Measurements from ENCODE around the gene WFDC12. TPM values are rescaled to one million over a fixed set of nuclear protein-coding genes. Genes with fewer than 3 reads are reported as not detected.

Gene WFDC12
- total RNA-seq, 1 donor from 2014 or later, result not detected

- no peak overlapping the region for H3K4me2 ChIP-seq
- H3K9ac ChIP-seq, result no peak overlapping the region
- no peak overlapping the region for H3K27ac ChIP-seq
- no peaks in the 10 kb centered on the region for H3K4me1 ChIP-seq
- H3K36me3 ChIP-seq, result no peaks in the 10 kb centered on the region
- Mint-ChIP-seq H3K4me3 (no peak overlapping the region), H3K27me3 (ENCODE audit: insufficient read depth, low read depth) (peaks cover 15% of the 10 kb centered on the region), H3K9me3 (no peaks in the 10 kb centered on the region), H3K27ac (no peak overlapping the region), H3K4me1 (no peaks in the 10 kb centered on the region), H3K36me3 (no peaks in the 10 kb centered on the region)
- no peaks in the 10 kb centered on the region for H3K79me2 ChIP-seq (ENCODE audit: low read depth)
- no peaks in the 10 kb centered on the region for H4K20me1 ChIP-seq (ENCODE audit: low read depth)
- H3K27me3 ChIP-seq, result peaks cover 42% of the 10 kb centered on the region
- H3F3A ChIP-seq (ENCODE audit: low read depth), result no peaks in the 10 kb centered on the region
- H2AFZ ChIP-seq (replicated peaks), result no peak overlapping the region
- no peak overlapping the region for H3K4me3 ChIP-seq
- TF ChIP-seq EZH2phosphoT487 (IDR thresholded peaks at IDR 0.05) (no peak), EZH2 (IDR thresholded peaks at IDR 0.05) (no peak), CTCF (IDR thresholded peaks at IDR 0.05) (no peak)
- no peaks in the 10 kb centered on the region for H3K9me3 ChIP-seq (ENCODE audit: low read depth)
- DNase-seq (ENCODE audit: low spot score), result no peak
Measured at GRCh38 chr20:45094864-45095574, 29.2 kb downstream of the WFDC12 start.

GRCh38 chr20:45094201-45094600, 30.1 kb downstream of the WFDC12 start:
- Mint-ChIP-seq H3K36me3 (no peaks in the 10 kb centered on the region), H3K27ac (peak overlapping the region; percentile 60), H3K27me3 (ENCODE audit: insufficient read depth, low read depth) (peaks cover 8% of the 10 kb centered on the region), H3K9me3 (no peaks in the 10 kb centered on the region), H3K4me3 (no peak overlapping the region), H3K4me1 (no peaks in the 10 kb centered on the region)
- no peak overlapping the region for H3K4me2 ChIP-seq
- no peaks in the 10 kb centered on the region for H3K4me1 ChIP-seq
- H3K79me2 ChIP-seq (ENCODE audit: low read depth), result no peaks in the 10 kb centered on the region
- TF ChIP-seq EZH2phosphoT487 (IDR thresholded peaks at IDR 0.05) (no peak), EZH2 (IDR thresholded peaks at IDR 0.05) (no peak), CTCF (IDR thresholded peaks at IDR 0.05) (no peak)
- H3K4me3 ChIP-seq, result no peak overlapping the region
- H3K27ac ChIP-seq, result no peak overlapping the region
- H3K9me3 ChIP-seq (ENCODE audit: low read depth), result no peaks in the 10 kb centered on the region
- no peaks in the 10 kb centered on the region for H3F3A ChIP-seq (ENCODE audit: low read depth)
- DNase-seq (ENCODE audit: low spot score), result no peak
- H2AFZ ChIP-seq (replicated peaks), result no peak overlapping the region
- no peaks in the 10 kb centered on the region for H4K20me1 ChIP-seq (ENCODE audit: low read depth)
- H3K9ac ChIP-seq, result no peak overlapping the region
- no peaks in the 10 kb centered on the region for H3K36me3 ChIP-seq
- peaks cover 34% of the 10 kb centered on the region for H3K27me3 ChIP-seq

GRCh38 chr20:45092898-45093297, 31.4 kb downstream of the WFDC12 start:
- H2AFZ ChIP-seq (replicated peaks), result no peak overlapping the region
- H3K27ac ChIP-seq, result no peak overlapping the region
- no peaks in the 10 kb centered on the region for H3K4me1 ChIP-seq
- H3K36me3 ChIP-seq, result no peaks in the 10 kb centered on the region
- no peak overlapping the region for H3K9ac ChIP-seq
- H3K79me2 ChIP-seq (ENCODE audit: low read depth), result no peaks in the 10 kb centered on the region
- H3K4me2 ChIP-seq, result no peak overlapping the region
- H3K4me3 ChIP-seq, result no peak overlapping the region
- H3K4me3 Mint-ChIP-seq, result no peak overlapping the region
- no peaks in the 10 kb centered on the region for H3K4me1 Mint-ChIP-seq
- H3K9me3 ChIP-seq (ENCODE audit: low read depth), result no peaks in the 10 kb centered on the region
- H4K20me1 ChIP-seq (ENCODE audit: low read depth), result no peaks in the 10 kb centered on the region
- no peak for DNase-seq (ENCODE audit: low spot score)
- peaks cover 21% of the 10 kb centered on the region for H3K27me3 ChIP-seq
- H3F3A ChIP-seq (ENCODE audit: low read depth), result no peaks in the 10 kb centered on the region
- no peaks in the 10 kb centered on the region for H3K36me3 Mint-ChIP-seq
- H3K27ac Mint-ChIP-seq, result no peak overlapping the region
- peaks cover 2% of the 10 kb centered on the region for H3K27me3 Mint-ChIP-seq (ENCODE audit: insufficient read depth, low read depth)
- no peak for TF ChIP-seq EZH2phosphoT487 (IDR thresholded peaks at IDR 0.05)
- TF ChIP-seq CTCF (IDR thresholded peaks at IDR 0.05), result no peak
- TF ChIP-seq EZH2 (IDR thresholded peaks at IDR 0.05), result no peak
- H3K9me3 Mint-ChIP-seq, result no peaks in the 10 kb centered on the region

Measured in neural progenitor cell (in vitro differentiated cells).